ENCODE data around the gene CKS1B.

Gene CKS1B

GRCh38 chr1:154945962-154946850 is 28.3 kb upstream of the CKS1B start:
- DNase-seq (ENCODE audit: low read depth): no peak

DNA sequence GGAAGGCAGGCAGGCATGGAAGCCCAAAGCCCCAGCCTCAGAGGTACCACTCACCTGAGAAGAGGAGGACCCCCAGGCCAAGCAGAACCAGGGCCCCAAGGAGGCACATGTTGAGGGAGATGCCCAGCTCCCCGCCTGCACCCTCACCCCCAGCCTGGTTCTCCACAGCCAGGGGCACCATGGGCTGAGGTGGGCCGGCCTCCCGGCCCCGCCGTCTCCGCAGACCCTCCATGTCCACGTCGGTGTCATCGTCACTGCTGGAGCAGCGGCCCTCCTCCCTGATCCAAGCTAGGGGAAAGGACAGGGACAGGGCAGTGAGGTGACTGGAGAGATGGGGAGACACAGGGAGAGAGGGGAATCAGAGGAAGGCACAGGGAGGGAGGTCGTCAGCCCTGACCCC is 26.4 kb upstream of the CKS1B start:
- no peak for DNase-seq (ENCODE audit: low read depth)

DNA sequence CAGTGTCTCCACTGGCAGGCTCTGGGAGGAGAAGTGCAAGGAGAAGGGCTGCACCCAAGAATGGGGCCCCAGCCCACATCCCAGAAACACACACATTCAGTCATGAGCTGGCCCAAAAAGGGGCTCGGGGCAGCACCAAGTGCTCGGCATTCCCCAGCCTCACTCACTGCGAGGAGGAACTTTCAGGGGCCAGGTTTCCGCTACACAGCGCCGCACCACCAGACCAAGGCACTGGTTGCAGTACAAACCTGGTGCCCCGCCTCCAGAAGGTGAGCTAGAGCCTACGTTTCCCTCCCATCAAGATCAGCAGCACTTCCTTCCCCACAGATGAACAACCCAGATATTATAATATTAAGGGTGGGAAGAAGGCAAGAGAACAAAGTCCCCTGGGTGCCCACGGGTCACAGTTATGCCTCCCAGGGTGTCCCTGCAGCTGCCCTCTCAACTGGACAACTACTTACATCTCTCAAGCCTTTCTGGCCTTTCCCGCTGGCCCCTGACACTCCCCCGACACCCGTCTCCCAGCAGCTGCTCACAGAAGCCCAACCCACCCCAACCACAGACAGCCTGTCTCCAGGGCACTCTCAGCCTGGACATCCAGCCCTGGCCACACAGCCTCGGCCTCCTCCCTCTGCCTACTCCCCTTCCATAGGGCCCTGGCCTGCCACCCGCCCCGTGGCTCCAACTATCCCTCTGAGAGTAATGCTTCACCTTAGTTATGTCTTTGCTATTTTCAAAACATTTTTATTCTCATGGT is 22.4 kb upstream of the CKS1B start:
- DNase-seq (ENCODE audit: low read depth): no peak

- DNase-seq (ENCODE audit: low read depth): no peak
These were observed 21.8 kb upstream of the CKS1B start for GRCh38 chr1:154952664-154953063.

- no peak for DNase-seq (ENCODE audit: low read depth)
These were observed 20.9 kb upstream of the CKS1B start for GRCh38 chr1:154953611-154954038.

DNA sequence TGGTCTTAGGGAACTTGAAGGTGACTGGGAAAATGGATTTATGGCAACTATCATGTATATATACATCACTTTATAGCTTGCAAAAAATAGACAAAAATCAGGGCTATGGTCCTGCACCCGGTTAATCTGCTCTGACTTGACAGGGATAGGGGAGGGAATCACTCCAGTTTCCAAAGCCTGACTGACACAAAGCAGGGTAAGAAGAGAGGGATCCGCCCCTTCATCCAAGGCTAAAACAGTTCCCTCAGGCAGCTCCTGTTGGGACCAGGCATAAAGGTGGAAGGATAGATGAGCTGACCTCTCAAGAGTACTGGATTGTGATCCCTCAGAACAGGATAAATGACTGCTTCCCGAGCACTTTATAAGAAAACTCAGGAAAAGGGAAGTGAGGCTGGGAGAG is 19.9 kb upstream of the CKS1B start:
- DNase-seq (ENCODE audit: low read depth): no peak

- no peak for DNase-seq (ENCODE audit: low read depth)
These were observed 19.3 kb upstream of the CKS1B start for GRCh38 chr1:154955039-154955717.

DNA sequence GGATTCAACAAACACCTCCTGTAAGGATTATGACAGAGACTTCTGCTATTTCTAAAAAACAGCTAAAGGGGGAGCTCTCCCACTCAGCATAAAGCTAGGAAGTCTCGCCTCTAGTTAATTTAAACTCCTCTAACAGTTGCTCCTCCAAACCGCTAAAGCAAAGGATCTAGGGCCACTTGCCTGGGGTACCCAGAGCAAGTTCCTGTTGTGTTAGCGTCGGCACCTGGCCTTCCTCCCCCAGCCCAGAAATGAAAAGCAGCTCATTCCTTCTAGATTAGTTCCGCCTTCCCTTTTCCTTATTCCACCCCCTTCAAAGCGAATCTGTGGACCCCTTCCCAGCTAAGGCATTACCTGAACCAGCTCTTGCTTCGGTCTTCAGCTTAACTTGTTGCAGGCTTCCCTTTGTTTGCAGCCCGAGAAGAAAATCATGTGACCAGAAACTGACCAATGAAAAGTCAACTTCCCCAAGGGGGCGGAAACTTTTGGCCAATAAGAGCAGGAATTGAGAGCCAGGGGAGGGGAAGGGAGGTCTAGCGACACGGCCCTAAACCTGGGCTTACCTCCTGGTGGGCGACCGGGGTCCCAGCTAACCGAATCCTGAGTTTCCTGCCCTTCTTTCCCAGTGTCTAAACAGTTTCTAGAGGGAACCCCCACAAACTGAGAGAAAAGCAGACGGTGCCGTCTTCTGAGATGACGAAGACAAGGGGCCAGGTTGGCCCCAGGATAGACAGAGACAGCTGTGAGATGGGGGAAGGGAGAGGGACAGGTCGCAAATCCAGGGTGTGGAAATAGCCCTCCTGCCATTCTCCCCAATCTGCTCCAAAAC is 18.6 kb upstream of the CKS1B start, which contains the start of gene PBXIP1:
PBXIP1 (minus strand) TSS at position 382 of the 826 bp plus-strand sequence. CDS start 2,378 bp downstream, outside the sequence.
- DNase-seq (ENCODE audit: low read depth): no peak

DNA sequence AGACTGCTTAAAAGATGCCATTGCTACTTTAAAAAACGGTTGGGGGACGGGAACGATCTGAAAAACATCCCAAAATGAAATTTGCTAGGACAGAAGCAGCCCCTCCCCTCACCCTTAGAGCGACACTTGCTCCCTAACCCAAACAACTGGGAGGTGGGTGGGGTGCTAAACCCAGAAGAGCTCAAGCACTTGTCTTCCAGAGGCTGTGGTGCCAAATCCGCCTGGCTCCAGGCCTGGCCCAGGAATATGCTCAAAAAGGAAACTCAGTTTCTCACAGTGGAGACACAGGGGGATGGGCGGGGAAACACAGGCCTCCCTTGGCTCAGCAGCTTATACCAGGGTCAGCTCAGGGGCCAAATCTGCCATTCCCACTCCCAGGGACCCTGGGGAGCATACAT is 17.9 kb upstream of the CKS1B start:
- DNase-seq (ENCODE audit: low read depth): no peak

GRCh38 chr1:154957091-154957657 is 17.3 kb upstream of the CKS1B start:
- DNase-seq (ENCODE audit: low read depth): no peak

GRCh38 chr1:154958036-154958435 is 16.4 kb upstream of the CKS1B start:
- no peak for DNase-seq (ENCODE audit: low read depth)

DNA sequence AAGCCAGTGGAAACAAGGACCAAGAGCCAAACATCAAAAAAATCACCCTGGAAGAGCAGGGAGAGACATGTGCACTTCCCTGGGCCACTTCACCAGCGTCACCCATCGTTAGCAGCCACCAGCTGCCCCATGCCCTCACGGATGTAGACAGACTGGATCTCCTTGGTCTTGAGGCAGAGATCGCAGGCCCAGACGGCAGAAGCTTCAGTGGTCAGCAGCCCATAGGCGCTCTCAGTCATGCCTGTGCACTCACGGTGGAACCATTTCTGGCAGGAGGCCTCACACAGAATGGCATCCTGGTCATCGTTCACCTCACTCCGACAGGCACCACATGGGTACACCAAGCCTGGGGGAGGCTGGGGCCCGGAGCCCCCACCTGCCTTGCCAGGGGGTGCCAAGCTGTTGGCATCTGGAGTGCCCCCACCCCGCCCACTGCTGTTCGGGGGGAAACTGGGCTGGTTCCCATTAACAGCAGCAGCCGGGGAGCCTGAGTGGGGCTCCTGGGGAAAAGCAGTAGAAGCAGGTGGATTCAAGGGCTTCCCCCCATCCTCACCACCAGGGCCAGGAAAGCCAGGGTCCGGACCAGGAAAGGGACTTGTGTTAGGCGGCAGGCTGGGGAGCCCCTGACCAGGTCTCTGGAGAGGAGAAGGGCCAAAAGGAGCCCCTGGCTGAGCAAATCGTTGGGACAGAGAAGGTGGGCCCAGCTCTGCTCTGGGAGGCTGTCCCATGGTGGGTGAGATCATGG is 15.6 kb upstream of the CKS1B start:
- DNase-seq (ENCODE audit: low read depth): no peak

GRCh38 chr1:154959426-154959780 is 15.1 kb upstream of the CKS1B start:
- DNase-seq (ENCODE audit: low read depth): no peak

DNA sequence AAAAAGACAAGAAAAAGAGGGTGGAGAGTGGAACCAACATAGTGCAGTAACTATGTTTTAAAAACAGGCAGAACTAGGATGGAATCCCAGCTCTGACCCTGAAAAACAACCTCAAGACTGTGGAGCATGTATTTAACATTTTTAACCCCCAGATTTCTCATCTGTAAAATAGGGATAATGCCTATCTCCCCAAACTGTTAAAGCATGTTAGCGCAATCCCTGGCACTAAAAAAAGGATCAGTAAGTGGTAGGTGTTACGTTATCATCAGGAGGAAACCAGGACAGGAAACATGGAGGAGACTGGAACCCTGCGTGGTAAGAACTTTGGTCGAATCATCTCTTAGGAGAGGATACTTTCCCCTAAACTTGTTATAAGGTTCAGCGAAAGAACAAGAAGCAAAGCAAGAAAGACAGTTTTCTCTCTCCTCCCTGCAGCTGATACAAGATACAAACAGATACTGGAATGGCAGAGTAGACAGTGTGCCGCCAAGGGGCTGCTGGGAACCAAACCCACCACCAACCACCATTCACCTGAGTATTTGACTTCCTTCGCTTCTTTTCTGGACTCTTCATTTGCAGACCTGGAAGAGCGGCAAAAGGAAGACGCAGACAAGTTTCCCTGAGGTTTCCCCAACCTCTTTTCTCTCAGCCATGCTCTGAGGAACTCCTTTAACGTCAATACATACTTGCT is 13.9 kb upstream of the CKS1B start:
- no peak for DNase-seq (ENCODE audit: low read depth)

DNA sequence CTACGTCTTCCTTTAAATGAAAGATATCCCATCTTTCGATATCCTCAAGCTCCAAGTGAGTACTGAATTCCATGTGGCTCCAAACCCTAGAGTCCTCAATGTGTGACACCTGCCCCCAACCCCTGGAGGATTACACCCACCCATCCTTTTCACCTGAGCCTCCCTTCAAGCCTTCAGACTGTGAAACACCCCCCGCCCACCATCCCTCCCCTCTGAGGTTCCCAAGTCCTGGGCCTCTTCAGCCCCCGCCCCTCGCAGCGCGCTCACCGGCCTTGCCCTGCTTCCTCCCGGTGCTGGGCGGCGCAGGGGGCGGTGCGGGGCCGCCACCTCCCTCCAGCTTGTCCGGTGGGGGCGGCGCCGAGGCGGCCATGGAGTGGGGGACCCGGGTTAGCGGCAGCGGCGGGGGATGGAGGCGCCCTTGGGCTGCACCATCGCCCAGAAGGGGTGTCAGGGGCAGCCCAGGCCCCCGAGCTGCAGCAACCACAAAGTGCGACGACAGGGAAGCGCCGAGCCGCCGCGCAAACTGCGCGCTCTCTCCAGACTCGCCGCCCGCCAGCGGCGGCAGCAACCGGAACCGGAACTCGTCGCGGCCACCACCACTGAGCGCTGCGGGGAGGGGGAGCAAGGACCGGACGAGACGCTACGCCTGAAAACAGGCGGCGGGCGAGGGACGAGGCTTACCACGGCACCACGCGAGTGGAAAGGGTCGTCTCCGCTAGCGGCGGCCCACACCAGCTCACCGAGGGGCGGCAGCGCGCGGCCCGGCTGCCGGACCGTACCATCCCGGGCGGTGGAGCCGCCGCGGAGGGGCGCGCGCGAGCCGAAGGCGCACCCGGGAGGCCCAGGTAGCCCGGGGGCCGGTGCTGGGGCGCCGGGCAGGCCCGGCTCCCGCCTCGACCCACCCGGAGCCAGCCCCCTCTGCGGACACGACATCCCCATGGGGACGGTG is 13.0 kb upstream of the CKS1B start, which contains the start of gene PYGO2:
PYGO2 (minus strand) TSS at position 576 of the 949 bp plus-strand sequence; CDS start at position 370, 206 bp downstream.
- peak; percentile 58 for DNase-seq (ENCODE audit: low read depth)

DNA sequence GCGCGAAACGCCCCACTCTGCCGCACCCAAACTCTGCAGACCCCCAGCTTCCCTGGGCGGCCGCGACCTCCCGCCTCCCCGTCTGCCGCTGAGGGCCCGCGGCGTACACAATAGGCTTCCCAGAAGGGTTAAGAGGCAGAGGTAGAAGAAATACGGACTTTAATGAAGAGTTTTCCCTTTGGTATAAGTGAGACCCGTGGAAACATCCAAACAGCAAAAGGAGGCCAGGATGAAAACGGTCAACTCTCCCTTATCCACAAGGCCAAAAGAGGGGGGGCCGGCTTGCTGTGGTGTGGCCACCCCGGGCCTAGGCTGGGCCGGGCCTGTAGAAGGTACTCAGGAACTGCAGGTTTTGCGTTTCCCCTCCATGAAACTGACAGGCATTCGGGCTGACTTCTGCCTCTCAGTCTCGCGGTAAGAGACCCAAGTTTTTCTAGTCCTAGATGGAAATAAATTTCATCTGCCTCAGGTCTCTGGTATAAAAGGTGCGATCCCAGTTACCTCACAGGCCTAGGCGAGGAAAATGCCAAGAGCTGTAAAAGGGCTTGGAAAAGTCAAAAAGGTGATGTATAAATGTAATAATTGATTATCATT is 12.2 kb upstream of the CKS1B start:
- DNase-seq (ENCODE audit: low read depth): no peak

- no peak for DNase-seq (ENCODE audit: low read depth)
These were observed 11.6 kb upstream of the CKS1B start for GRCh38 chr1:154962795-154963330.

- DNase-seq (ENCODE audit: low read depth): no peak
These were observed 10.8 kb upstream of the CKS1B start for GRCh38 chr1:154963643-154964042.

Measured in stimulated activated CD8-positive, alpha-beta memory T cell treated with anti-CD3 and anti-CD28 coated beads, Interleukin-15, amount 100 ng/mL, for 24 hours (primary cell).